HFFc6 (cell line): ENCODE measurements around the gene UMODL1. TPM values are rescaled to one million over a fixed set of nuclear protein-coding genes. Genes with fewer than 3 reads are reported as not detected.

ENCODE experiments used
- DNase-seq: peaks from one replicate; pipeline ENCODE4 v3.0.0-alpha.2; 2018
- H3K27ac Mint-ChIP-seq: 2 replicates; pipeline ENCODE4 v1.8.0; 2020; ENCODE audit warnings: mild to moderate bottlenecking, mixed read lengths
- H3K27me3 Mint-ChIP-seq: 2 replicates; pipeline ENCODE4 v1.8.0; 2021; ENCODE audit warnings: mild to moderate bottlenecking, moderate library complexity, mixed read lengths; ENCODE audit not compliant: insufficient read depth
- H3K36me3 Mint-ChIP-seq: 2 replicates; pipeline ENCODE4 v1.8.0; 2021; ENCODE audit warnings: low read depth, mixed read lengths
- H3K4me1 Mint-ChIP-seq: 2 replicates; pipeline ENCODE4 v1.8.0; 2020; ENCODE audit warnings: low read depth, mixed read lengths
- H3K4me3 Mint-ChIP-seq: 2 replicates; pipeline ENCODE4 v1.8.0; 2020; ENCODE audit warnings: mild to moderate bottlenecking, moderate library complexity, mixed read lengths
- H3K9me3 Mint-ChIP-seq: 2 replicates; pipeline ENCODE4 v1.8.0; 2020; ENCODE audit warnings: mild to moderate bottlenecking, mixed read lengths
- total RNA-seq, 6 experiments: library from RNA; stranded (reverse); fragmentation: NEBNext Ultra II Directional; extraction: Animal tissue kit (Norgen Biotek cat#: 25700); gene quantifications; 2 replicates in 1 of 6; 3 replicates in 5 of 6; pipeline ENCODE4 v1.2.3, GENCODE V29; 2021
- TF ChIP-seq, protein P1 (sequence below): fragments of 200-600 bp; sonication (generic); IDR thresholded peaks from 2 replicates; pipeline ENCODE4 v1.5.0; 2021; ENCODE audit warnings: antibody characterized with exemption, mild to moderate bottlenecking

Gene UMODL1
- total RNA-seq, 6 experiments from 2014 or later = not detected

DNA sequence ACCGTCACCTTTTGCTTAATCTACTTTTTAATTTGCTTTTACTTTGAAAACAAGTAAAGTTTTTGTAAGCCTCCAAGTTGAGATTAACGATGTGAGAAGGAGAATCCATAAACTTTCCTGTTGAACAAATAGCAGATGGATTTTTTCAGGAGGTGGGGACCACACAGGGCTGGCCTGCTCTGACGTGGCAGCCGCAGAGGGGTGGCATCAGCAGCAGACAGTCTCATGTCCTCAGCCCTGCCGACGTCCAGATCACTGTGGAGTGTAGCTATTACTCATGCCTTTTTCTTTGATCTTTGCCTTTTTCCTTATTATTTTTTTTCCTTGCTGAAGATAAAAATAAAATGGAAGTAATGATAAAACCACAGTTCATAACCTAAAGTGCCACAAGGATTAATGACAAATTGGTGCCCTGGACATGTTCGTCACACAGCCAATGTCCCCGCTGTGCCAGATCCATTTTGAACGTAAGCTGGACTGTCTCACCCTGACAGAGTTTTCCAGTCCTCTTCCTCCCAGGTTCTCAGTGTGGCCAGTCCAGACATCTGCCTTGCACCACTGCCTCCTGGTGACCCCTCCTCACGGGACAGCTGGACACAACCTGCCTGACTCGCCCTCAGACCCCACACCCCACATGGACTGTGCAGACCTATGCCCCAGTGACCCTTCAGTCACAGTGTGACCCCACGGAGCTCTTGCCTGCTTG, 45.6 kb upstream of the UMODL1 start:
- Mint-ChIP-seq H3K4me1 (peaks cover 22% of the 10 kb centered on the region), H3K27me3 (peaks cover 8% of the 10 kb centered on the region), H3K4me3 (peak overlapping the region; percentile 65), H3K9me3 (no peaks in the 10 kb centered on the region; the same call in 1 of the 2 replicates), H3K27ac (peak overlapping the region; percentile 83), H3K36me3 (no peaks in the 10 kb centered on the region)
- TF ChIP-seq, protein P1, sequence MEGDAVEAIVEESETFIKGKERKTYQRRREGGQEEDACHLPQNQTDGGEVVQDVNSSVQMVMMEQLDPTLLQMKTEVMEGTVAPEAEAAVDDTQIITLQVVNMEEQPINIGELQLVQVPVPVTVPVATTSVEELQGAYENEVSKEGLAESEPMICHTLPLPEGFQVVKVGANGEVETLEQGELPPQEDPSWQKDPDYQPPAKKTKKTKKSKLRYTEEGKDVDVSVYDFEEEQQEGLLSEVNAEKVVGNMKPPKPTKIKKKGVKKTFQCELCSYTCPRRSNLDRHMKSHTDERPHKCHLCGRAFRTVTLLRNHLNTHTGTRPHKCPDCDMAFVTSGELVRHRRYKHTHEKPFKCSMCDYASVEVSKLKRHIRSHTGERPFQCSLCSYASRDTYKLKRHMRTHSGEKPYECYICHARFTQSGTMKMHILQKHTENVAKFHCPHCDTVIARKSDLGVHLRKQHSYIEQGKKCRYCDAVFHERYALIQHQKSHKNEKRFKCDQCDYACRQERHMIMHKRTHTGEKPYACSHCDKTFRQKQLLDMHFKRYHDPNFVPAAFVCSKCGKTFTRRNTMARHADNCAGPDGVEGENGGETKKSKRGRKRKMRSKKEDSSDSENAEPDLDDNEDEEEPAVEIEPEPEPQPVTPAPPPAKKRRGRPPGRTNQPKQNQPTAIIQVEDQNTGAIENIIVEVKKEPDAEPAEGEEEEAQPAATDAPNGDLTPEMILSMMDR = no peak
- peak; percentile 85 for DNase-seq

GRCh38 chr21:42026082-42026435, 45.1 kb upstream of the UMODL1 start:
- no peak for DNase-seq
- H3K36me3 Mint-ChIP-seq = no peaks in the 10 kb centered on the region
- H3K9me3 Mint-ChIP-seq = no peaks in the 10 kb centered on the region; the same call in 1 of the 2 replicates
- H3K4me1 Mint-ChIP-seq = peaks cover 22% of the 10 kb centered on the region
- H3K4me3 Mint-ChIP-seq = peak overlapping the region; percentile 65
- TF ChIP-seq, protein P1 = no peak
- H3K27me3 Mint-ChIP-seq = peaks cover 5% of the 10 kb centered on the region
- peak overlapping the region; percentile 83 for H3K27ac Mint-ChIP-seq

- Mint-ChIP-seq H3K36me3 (no peaks in the 10 kb centered on the region), H3K4me3 (no peak overlapping the region), H3K9me3 (no peaks in the 10 kb centered on the region; the same call in 1 of the 2 replicates), H3K27ac (no peak overlapping the region; the same call in 1 of the 2 replicates), H3K4me1 (peaks cover 22% of the 10 kb centered on the region), H3K27me3 (peaks cover 5% of the 10 kb centered on the region)
- TF ChIP-seq, protein P1 = no peak
- no peak for DNase-seq
Observed at GRCh38 chr21:42027085-42027821, 43.9 kb upstream of the UMODL1 start.

DNA sequence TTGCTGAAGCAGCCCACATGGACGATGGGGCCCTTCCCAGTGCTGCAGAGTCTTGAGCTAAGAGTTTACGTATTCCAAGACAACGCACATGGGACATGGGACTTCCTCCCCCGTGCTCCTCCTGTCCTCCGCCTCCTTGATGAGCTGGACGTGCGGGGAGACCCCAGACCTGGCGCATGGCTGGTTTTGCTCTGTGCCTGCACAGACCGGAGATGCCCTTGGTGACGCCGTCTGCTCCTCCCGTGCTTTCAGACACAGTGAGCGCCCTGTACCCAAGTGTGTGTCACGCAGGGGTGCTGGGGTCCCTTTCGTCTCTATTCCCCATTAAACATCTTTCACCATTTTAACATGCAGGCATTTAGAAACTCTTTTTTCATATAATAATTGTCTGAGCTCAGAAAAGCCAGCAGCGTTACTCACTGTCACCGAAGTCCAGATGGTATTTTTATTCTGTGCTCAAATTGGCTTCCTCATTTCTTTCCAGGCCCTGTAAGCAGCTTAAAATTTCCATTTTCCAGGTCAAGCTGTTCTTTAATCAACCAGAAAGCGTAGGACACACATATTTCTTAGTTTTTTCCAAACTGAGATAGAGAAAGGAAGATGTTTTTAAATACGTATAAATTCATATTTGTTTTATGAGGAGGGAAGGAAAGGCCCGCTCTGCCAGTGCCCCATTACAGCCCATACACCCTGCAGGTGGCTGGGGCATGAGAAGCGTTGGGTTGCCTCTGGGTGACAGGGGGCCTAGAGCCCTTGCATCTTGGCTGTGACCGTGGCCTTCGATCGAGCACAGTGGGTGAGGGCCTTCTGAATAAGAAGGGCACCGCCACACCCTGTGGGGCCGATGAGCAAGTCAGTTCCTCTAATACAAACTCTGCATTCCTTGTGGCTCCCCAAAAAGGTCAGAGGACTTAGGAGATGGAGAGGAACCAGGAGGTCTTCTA, 43.0 kb upstream of the UMODL1 start:
- TF ChIP-seq, protein P1 = no peak
- Mint-ChIP-seq H3K4me3 (no peak overlapping the region), H3K9me3 (no peaks in the 10 kb centered on the region; the same call in 1 of the 2 replicates), H3K4me1 (peaks cover 22% of the 10 kb centered on the region), H3K36me3 (no peaks in the 10 kb centered on the region), H3K27ac (no peak overlapping the region), H3K27me3 (peaks cover 5% of the 10 kb centered on the region)
- no peak for DNase-seq

- H3K27ac Mint-ChIP-seq = no peak overlapping the region
- no peak for DNase-seq
- TF ChIP-seq, protein P1 = no peak
- H3K9me3 Mint-ChIP-seq = no peaks in the 10 kb centered on the region; the same call in 1 of the 2 replicates
- peaks cover 22% of the 10 kb centered on the region for H3K4me1 Mint-ChIP-seq
- no peaks in the 10 kb centered on the region for H3K36me3 Mint-ChIP-seq
- peaks cover 5% of the 10 kb centered on the region for H3K27me3 Mint-ChIP-seq
- no peak overlapping the region for H3K4me3 Mint-ChIP-seq
Observed at GRCh38 chr21:42028766-42029425, 42.2 kb upstream of the UMODL1 start.
